A673 (cell line): ENCODE measurements around the gene CP. TPM values are rescaled to one million over a fixed set of nuclear protein-coding genes. Genes with fewer than 3 reads are reported as not detected.

Experiments
- BruUV-seq: library from RNA; stranded (reverse); fragments of 400-500 nt; replicated peaks from 2 replicates; lab custom pipeline; 2021; lab: Mats Ljungman, UMichigan
- CTCF ChIA-PET: fragments of 300-600 bp; sonication (Branson Sonifier 250); formaldehyde crosslinking; loops from one replicate; lab custom pipeline; 2022; ENCODE audit warnings: antibody characterized with exemption; lab: Charles Lee
- POLR2A ChIA-PET: fragments of 300-600 bp; sonication (Branson Sonifier 250); formaldehyde crosslinking; loops from one replicate; lab custom pipeline; 2022; ENCODE audit warnings: antibody characterized with exemption; ENCODE audit not compliant: low non-redundant PET; lab: Charles Lee
- DNase-seq: peaks from one replicate; pipeline ENCODE4 v3.0.0-alpha.2; 2015; ENCODE audit warnings: low spot score
- H3K27ac ChIP-seq: fragments of 200-600 bp; sonication (generic); 2 replicates; pipeline ENCODE4 v1.5.1; 2016; ENCODE audit warnings: mixed run types, low read depth, mild to moderate bottlenecking, mixed read lengths, antibody characterized with exemption, low read length; ENCODE audit not compliant: poor library complexity, severe bottlenecking
- H3K27me3 ChIP-seq: fragments of 200-600 bp; sonication (generic); replicated peaks from 2 replicates; pipeline ENCODE4 v1.6.1; 2017; ENCODE audit warnings: mixed run types, low read depth, mild to moderate bottlenecking, mixed read lengths, antibody characterized with exemption, low read length; ENCODE audit not compliant: insufficient read depth, poor library complexity
- H3K36me3 ChIP-seq: fragments of 200-600 bp; sonication (generic); 2 replicates; pipeline ENCODE4 v1.6.1; 2016; ENCODE audit warnings: mixed run types, mild to moderate bottlenecking, mixed read lengths, antibody characterized with exemption, low read length; ENCODE audit not compliant: insufficient read depth, poor library complexity, severe bottlenecking
- H3K4me1 ChIP-seq: fragments of 200-600 bp; sonication (generic); 2 replicates; pipeline ENCODE4 v1.6.1; 2017; ENCODE audit warnings: mixed run types, mild to moderate bottlenecking, mixed read lengths, antibody characterized with exemption, low read length; ENCODE audit not compliant: insufficient read depth, poor library complexity, severe bottlenecking
- H3K4me3 ChIP-seq: fragments of 200-600 bp; sonication (generic); 2 replicates; pipeline ENCODE4 v1.5.1; 2016; ENCODE audit warnings: low read depth, mixed run types, mild to moderate bottlenecking, mixed read lengths, low read length; ENCODE audit not compliant: poor library complexity, severe bottlenecking
- H3K9me3 ChIP-seq: fragments of 200-600 bp; sonication (generic); 2 replicates; pipeline ENCODE4 v1.6.1; 2016; ENCODE audit warnings: mixed run types, low read depth, mild to moderate bottlenecking, mixed read lengths, antibody characterized with exemption, low read length; ENCODE audit not compliant: poor library complexity, severe bottlenecking
- CTCF ChIP-seq: fragments of 300-800, 200-600 bp; sonication (generic); conservative IDR thresholded peaks from 2 replicates; pipeline ENCODE4 v1.5.1; 2017; ENCODE audit warnings: low read depth, mild to moderate bottlenecking, antibody characterized with exemption, low read length, moderate library complexity, mixed read lengths
- EZH2 ChIP-seq: fragments of 200-600 bp; sonication (generic); IDR thresholded peaks from 2 replicates; pipeline ENCODE4 v1.6.1; 2017; ENCODE audit warnings: borderline replicate concordance, low read depth, mild to moderate bottlenecking, mixed read lengths, antibody characterized with exemption, low read length; ENCODE audit not compliant: poor library complexity, severe bottlenecking
- intact Hi-C: fragments of 100-400 bp; cut with micrococcal nuclease; formaldehyde crosslinking; loops from one replicate; pipeline ENCODE4 v1.10.0; 2022; ENCODE audit not compliant: unreplicated experiment
- total RNA-seq: library from RNA; stranded (reverse); gene quantifications from 2 replicates; pipeline ENCODE4 v1.2.3, GENCODE V29; 2021

Gene CP
- total RNA-seq, 1 experiment from 2014 or later: not detected

GRCh38 chr3:149152420-149152819 lies 69.2 kb downstream of the CP start:
- ChIA-PET CTCF (no interaction called here), POLR2A (no interaction called here)
- no TSS peak for BruUV-seq
- intact Hi-C loops: no loop called here
- Histone ChIP-seq H3K36me3 (no peaks in the 10 kb centered on the region), H3K9me3 (no peaks in the 10 kb centered on the region), H3K4me1 (no peaks in the 10 kb centered on the region), H3K27me3 (no peaks in the 10 kb centered on the region), H3K4me3 (no peak overlapping the region), H3K27ac (no peak overlapping the region)
- TF ChIP-seq CTCF: no peak
- TF ChIP-seq EZH2: no peak
- DNase-seq: no peak

GRCh38 chr3:149151843-149152242 lies 69.8 kb downstream of the CP start:
- DNase-seq: peak; percentile 29
- H3K4me3 ChIP-seq: no peak overlapping the region
- H3K36me3 ChIP-seq: no peaks in the 10 kb centered on the region
- no TSS peak for BruUV-seq
- POLR2A ChIA-PET: no interaction called here
- H3K27ac ChIP-seq: no peak overlapping the region
- no peaks in the 10 kb centered on the region for H3K9me3 ChIP-seq
- intact Hi-C loops: no loop called here
- no peaks in the 10 kb centered on the region for H3K4me1 ChIP-seq
- TF ChIP-seq EZH2 (no peak), CTCF (no peak)
- H3K27me3 ChIP-seq: no peaks in the 10 kb centered on the region
- CTCF ChIA-PET: no interaction called here

GRCh38 chr3:149150436-149150835 lies 71.2 kb downstream of the CP start:
- Histone ChIP-seq H3K36me3 (no peaks in the 10 kb centered on the region), H3K27ac (no peak overlapping the region), H3K4me3 (no peak overlapping the region), H3K27me3 (no peaks in the 10 kb centered on the region), H3K9me3 (no peaks in the 10 kb centered on the region), H3K4me1 (no peaks in the 10 kb centered on the region)
- DNase-seq: no peak
- CTCF ChIA-PET: no interaction called here
- TF ChIP-seq CTCF: no peak
- TF ChIP-seq EZH2: no peak
- POLR2A ChIA-PET: no interaction called here
- no TSS peak for BruUV-seq
- intact Hi-C loops: no loop called here
